ENCODE measurements around the gene SERPINI1. TPM values are rescaled to one million over a fixed set of nuclear protein-coding genes. Genes with fewer than 3 reads are reported as not detected.

Gene SERPINI1
- polyA plus RNA-seq, 3 donors = 0.12 to 1.6 (median 0.27) TPM

GRCh38 chr3:167714871-167715270 is 20.6 kb upstream of the SERPINI1 start:
- DNase-seq = no peak
- WGBS (ENCODE audit: insufficient coverage) = no CpG with 5 or more reads among the region's 1 CpG
- H3K9me3 Mint-ChIP-seq = peaks cover 0 to 2% (median 0%) of the 10 kb centered on the region in 7 donors
- Histone ChIP-seq H3K27ac (ENCODE audit: low read depth in 1 of 2, low read length in 2 of 2) (no peak overlapping the region), H3K4me1 (ENCODE audit: control insufficient read depth in 1 of 2, insufficient read depth in 2 of 2, low read length in 2 of 2) (no peaks in the 10 kb centered on the region), H3K4me2 (replicated peaks; ENCODE audit: extremely low read depth, low read length, poor library complexity, severe bottlenecking) (no peak overlapping the region), H4K20me1 (ENCODE audit: insufficient read depth, low read length) (peaks cover 83% of the 10 kb centered on the region), H2AFZ (ENCODE audit: insufficient read depth, low read depth, low read length, poor library complexity, severe bottlenecking) (no peak overlapping the region), H3K4me3 (replicated peaks in 1 of 3; ENCODE audit: low read depth in 2 of 3, low read length in 3 of 3) (no peak overlapping the region), H3K9ac (ENCODE audit: insufficient read depth, low read length, poor library complexity, severe bottlenecking) (no peak overlapping the region), H3K36me3 (replicated peaks in 1 of 2; ENCODE audit: control insufficient read depth in 1 of 2, insufficient read depth in 2 of 2, low read length in 2 of 2) (peaks cover 48 to 83% of the 10 kb centered on the region in 2 donors), H3K9me3 (replicated peaks in 1 of 2; ENCODE audit: control insufficient read depth in 1 of 2, insufficient read depth in 1 of 2, low read length in 2 of 2) (no peaks in the 10 kb centered on the region), H3K27me3 (ENCODE audit: control insufficient read depth in 2 of 2, insufficient read depth in 2 of 2, low read length in 2 of 2) (no peaks in the 10 kb centered on the region), H3K79me2 (ENCODE audit: insufficient read depth, low read length) (peaks cover 50% of the 10 kb centered on the region)
- TF ChIP-seq, protein P1, sequence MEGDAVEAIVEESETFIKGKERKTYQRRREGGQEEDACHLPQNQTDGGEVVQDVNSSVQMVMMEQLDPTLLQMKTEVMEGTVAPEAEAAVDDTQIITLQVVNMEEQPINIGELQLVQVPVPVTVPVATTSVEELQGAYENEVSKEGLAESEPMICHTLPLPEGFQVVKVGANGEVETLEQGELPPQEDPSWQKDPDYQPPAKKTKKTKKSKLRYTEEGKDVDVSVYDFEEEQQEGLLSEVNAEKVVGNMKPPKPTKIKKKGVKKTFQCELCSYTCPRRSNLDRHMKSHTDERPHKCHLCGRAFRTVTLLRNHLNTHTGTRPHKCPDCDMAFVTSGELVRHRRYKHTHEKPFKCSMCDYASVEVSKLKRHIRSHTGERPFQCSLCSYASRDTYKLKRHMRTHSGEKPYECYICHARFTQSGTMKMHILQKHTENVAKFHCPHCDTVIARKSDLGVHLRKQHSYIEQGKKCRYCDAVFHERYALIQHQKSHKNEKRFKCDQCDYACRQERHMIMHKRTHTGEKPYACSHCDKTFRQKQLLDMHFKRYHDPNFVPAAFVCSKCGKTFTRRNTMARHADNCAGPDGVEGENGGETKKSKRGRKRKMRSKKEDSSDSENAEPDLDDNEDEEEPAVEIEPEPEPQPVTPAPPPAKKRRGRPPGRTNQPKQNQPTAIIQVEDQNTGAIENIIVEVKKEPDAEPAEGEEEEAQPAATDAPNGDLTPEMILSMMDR (IDR thresholded peaks at IDR 0.05) = no peak
- intact Hi-C loops (cut with micrococcal nuclease) = loop anchor here in 1 of 2 donors (10.0 kb wide), 1 partner anchor 170 kb away; no protein-coding TSS in a partner anchor
- H3K4me1 Mint-ChIP-seq = no peaks in the 10 kb centered on the region
- H3K27me3 Mint-ChIP-seq (ENCODE audit: low read depth in 3 of 3) = no peaks in the 10 kb centered on the region
- no peak overlapping the region for H3K27ac Mint-ChIP-seq
- H3K36me3 Mint-ChIP-seq = peaks cover 65 to 83% of the 10 kb centered on the region in 2 donors
- H3K4me3 Mint-ChIP-seq = no peak overlapping the region

- Mint-ChIP-seq H3K4me1 (no peaks in the 10 kb centered on the region), H3K27ac (no peak overlapping the region), H3K4me3 (no peak overlapping the region), H3K9me3 (peaks cover 0 to 2% (median 0%) of the 10 kb centered on the region in 7 donors), H3K27me3 (ENCODE audit: low read depth in 3 of 3) (no peaks in the 10 kb centered on the region), H3K36me3 (peaks cover 51 to 73% of the 10 kb centered on the region in 2 donors)
- WGBS (ENCODE audit: insufficient coverage) = no CpG with 5 or more reads among the region's 2 CpGs
- H3K36me3 ChIP-seq (replicated peaks in 1 of 2; ENCODE audit: control insufficient read depth in 1 of 2, insufficient read depth in 2 of 2, low read length in 2 of 2) = peaks cover 44 to 81% of the 10 kb centered on the region in 2 donors
- H3K27ac ChIP-seq (ENCODE audit: low read depth in 1 of 2, low read length in 2 of 2) = no peak overlapping the region
- H3K4me3 ChIP-seq (replicated peaks in 1 of 3; ENCODE audit: low read depth in 2 of 3, low read length in 3 of 3) = no peak overlapping the region
- TF ChIP-seq, protein P1 (IDR thresholded peaks at IDR 0.05) = no peak
- H3K4me2 ChIP-seq (replicated peaks; ENCODE audit: extremely low read depth, low read length, poor library complexity, severe bottlenecking) = no peak overlapping the region
- peaks cover 83% of the 10 kb centered on the region for H4K20me1 ChIP-seq (ENCODE audit: insufficient read depth, low read length)
- no peaks in the 10 kb centered on the region for H3K27me3 ChIP-seq (ENCODE audit: control insufficient read depth in 2 of 2, insufficient read depth in 2 of 2, low read length in 2 of 2)
- no peak for DNase-seq
- peaks cover 54% of the 10 kb centered on the region for H3K79me2 ChIP-seq (ENCODE audit: insufficient read depth, low read length)
- no peaks in the 10 kb centered on the region for H3K9me3 ChIP-seq (replicated peaks in 1 of 2; ENCODE audit: control insufficient read depth in 1 of 2, insufficient read depth in 1 of 2, low read length in 2 of 2)
- intact Hi-C loops (cut with micrococcal nuclease) = loop anchor here in 1 of 2 donors (10.0 kb wide), 1 partner anchor 168 kb away; no protein-coding TSS in a partner anchor
- no peak overlapping the region for H2AFZ ChIP-seq (ENCODE audit: insufficient read depth, low read depth, low read length, poor library complexity, severe bottlenecking)
- H3K9ac ChIP-seq (ENCODE audit: insufficient read depth, low read length, poor library complexity, severe bottlenecking) = no peak overlapping the region
- no peaks in the 10 kb centered on the region for H3K4me1 ChIP-seq (ENCODE audit: control insufficient read depth in 1 of 2, insufficient read depth in 2 of 2, low read length in 2 of 2)
Measured at GRCh38 chr3:167716920-167717319, 18.6 kb upstream of the SERPINI1 start.

Data from CD14-positive monocyte (primary cell).